Left ventricle myocardium inferior (tissue), 1 donor: ENCODE results near the gene DSE. TPM values are rescaled to one million over a fixed set of nuclear protein-coding genes. Genes with fewer than 3 reads are reported as not detected.
A peak's percentile ranks its signal among the peaks of the same experiment; 100 is the strongest.

ENCODE experiments used
- DNase-seq: peaks from one replicate; pipeline ENCODE4 v3.0.0-alpha.2; 2020
- H3K27ac ChIP-seq: fragments of 200-600 bp; replicated peaks from 2 replicates; pipeline ENCODE4 v1.8.0; 2021
- H3K27me3 ChIP-seq: fragments of 200-600 bp; 2 replicates; pipeline ENCODE4 v1.8.0; 2021; ENCODE audit warnings: low read depth
- H3K36me3 ChIP-seq: fragments of 200-600 bp; 2 replicates; pipeline ENCODE4 v1.8.0; 2021
- H3K4me1 ChIP-seq: fragments of 200-600 bp; 2 replicates; pipeline ENCODE4 v1.8.0; 2021
- H3K4me3 ChIP-seq: fragments of 200-600 bp; 2 replicates; pipeline ENCODE4 v1.8.0; 2021; ENCODE audit warnings: mild to moderate bottlenecking, moderate library complexity
- H3K9me3 ChIP-seq: fragments of 200-600 bp; replicated peaks from 2 replicates; pipeline ENCODE4 v1.8.0; 2021
- intact Hi-C: fragments of 100-400 bp; cut with micrococcal nuclease; formaldehyde crosslinking; loops from one replicate; pipeline ENCODE4 v1.11.0; 2022
- total RNA-seq: library from RNA; stranded (reverse); fragmentation: NEBNext Ultra II Directional; extraction: Animal tissue kit (Norgen Biotek cat#: 25700); gene quantifications from one replicate; pipeline ENCODE4 v1.2.1, GENCODE V29; 2021
- TF ChIP-seq, protein P1 (sequence below): fragments of 200-600 bp; IDR thresholded peaks from 2 replicates; pipeline ENCODE4 v1.8.0; 2021; ENCODE audit warnings: antibody characterized with exemption, mild to moderate bottlenecking, borderline replicate concordance
- donor health status: DM: no; HTN: yes; CAD: no; lungs with severe emphysema.

DSE gene
- total RNA-seq, 1 donor from 2014 or later = 14.0 TPM

DNA sequence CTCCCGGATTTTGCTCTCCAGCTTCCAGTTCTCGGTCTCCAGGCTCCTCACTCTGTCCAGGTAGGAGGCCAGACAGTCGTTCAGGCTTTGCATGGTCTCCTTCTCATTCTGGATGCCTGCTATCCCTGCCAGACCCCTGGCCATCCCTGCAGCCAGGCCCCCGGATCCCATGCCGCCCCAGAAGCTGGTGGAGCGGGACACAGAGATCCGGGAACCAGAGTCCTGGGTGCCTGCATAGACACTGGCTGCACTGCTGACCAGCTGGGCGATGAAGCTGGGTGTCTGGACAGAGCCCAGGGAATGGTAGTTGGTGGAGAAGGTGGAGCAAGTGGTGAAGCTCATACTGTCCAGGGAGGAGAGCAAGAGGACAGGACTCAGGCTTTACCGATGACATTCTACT is 87.5 kb downstream of the DSE start:
- Histone ChIP-seq H3K4me1 (peaks cover 14% of the 10 kb centered on the region), H3K36me3 (no peaks in the 10 kb centered on the region), H3K27ac (no peak overlapping the region), H3K4me3 (no peak overlapping the region), H3K9me3 (no peaks in the 10 kb centered on the region), H3K27me3 (no peaks in the 10 kb centered on the region)
- DNase-seq = no peak
- intact Hi-C loops = no loop called here
- TF ChIP-seq, protein P1, sequence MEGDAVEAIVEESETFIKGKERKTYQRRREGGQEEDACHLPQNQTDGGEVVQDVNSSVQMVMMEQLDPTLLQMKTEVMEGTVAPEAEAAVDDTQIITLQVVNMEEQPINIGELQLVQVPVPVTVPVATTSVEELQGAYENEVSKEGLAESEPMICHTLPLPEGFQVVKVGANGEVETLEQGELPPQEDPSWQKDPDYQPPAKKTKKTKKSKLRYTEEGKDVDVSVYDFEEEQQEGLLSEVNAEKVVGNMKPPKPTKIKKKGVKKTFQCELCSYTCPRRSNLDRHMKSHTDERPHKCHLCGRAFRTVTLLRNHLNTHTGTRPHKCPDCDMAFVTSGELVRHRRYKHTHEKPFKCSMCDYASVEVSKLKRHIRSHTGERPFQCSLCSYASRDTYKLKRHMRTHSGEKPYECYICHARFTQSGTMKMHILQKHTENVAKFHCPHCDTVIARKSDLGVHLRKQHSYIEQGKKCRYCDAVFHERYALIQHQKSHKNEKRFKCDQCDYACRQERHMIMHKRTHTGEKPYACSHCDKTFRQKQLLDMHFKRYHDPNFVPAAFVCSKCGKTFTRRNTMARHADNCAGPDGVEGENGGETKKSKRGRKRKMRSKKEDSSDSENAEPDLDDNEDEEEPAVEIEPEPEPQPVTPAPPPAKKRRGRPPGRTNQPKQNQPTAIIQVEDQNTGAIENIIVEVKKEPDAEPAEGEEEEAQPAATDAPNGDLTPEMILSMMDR = no peak

GRCh38 chr6:116459927-116460326 is 89.2 kb downstream of the DSE start:
- intact Hi-C loops = no loop called here

DNA sequence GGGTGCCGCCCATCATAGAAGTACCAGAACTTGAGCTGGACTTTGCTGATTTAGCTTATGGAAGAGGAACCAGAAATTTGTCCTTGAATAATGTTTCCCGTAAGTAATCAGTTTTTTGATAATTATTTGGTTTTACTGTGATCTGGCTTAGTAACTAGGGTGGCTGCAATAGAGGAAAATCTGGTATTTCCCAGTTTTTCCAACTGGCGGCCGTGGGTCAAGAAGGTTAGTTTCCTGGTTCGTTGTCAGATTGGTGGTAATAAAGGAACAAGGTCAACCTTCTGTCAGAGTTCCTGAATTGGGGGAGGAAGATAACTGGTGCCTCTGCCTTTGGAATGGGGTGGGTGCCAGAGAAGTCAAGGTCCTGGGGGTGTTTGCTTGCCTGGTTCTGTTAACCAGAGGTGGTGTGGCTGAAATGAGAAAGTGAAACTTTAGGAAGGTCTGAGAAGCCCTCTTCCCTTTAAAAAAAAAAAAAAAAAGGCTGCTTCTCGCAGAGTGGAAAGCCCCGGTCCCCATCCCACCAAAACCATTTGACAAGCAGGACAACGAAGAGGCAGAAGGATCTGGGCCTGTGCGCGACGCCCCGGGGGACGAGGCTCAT is 90.7 kb downstream of the DSE start, which contains the start of gene CALHM6:
CALHM6 (plus strand) TSS at position 45 of the 601 bp plus-strand sequence; CDS start at position 600, 555 bp downstream.
- H3K27ac ChIP-seq = peak within 1 kb of the TSS; percentile 50
- H3K4me3 ChIP-seq = peak within 1 kb of the TSS; percentile 70
- DNase-seq = no peak
- H3K4me1 ChIP-seq = peaks cover 14% of the 10 kb centered on the region
- no peaks in the 10 kb centered on the region for H3K9me3 ChIP-seq
- intact Hi-C loops = no loop called here
- no peaks in the 10 kb centered on the region for H3K27me3 ChIP-seq
- H3K36me3 ChIP-seq = no peaks in the 10 kb centered on the region
- TF ChIP-seq, protein P1 = no peak

More at GRCh38 chr6:116459927-116460326, 89.2 kb downstream of the DSE start:
- Histone ChIP-seq H3K4me3 (no peak overlapping the region), H3K36me3 (no peaks in the 10 kb centered on the region), H3K9me3 (no peaks in the 10 kb centered on the region), H3K4me1 (peaks cover 14% of the 10 kb centered on the region), H3K27ac (no peak overlapping the region), H3K27me3 (no peaks in the 10 kb centered on the region)
- no peak for DNase-seq
- TF ChIP-seq, protein P1 = no peak

GRCh38 chr6:116461932-116462885 is 91.5 kb downstream of the DSE start:
- peaks cover 19% of the 10 kb centered on the region for H3K4me1 ChIP-seq

GRCh38 chr6:116463301-116463700 is 92.6 kb downstream of the DSE start:
- Histone ChIP-seq H3K27ac (no peak overlapping the region), H3K27me3 (no peaks in the 10 kb centered on the region), H3K4me3 (no peak overlapping the region), H3K36me3 (no peaks in the 10 kb centered on the region), H3K9me3 (no peaks in the 10 kb centered on the region), H3K4me1 (peaks cover 22% of the 10 kb centered on the region)
- TF ChIP-seq, protein P1 = no peak
- intact Hi-C loops = no loop called here
- DNase-seq = no peak

More at GRCh38 chr6:116461932-116462885, 91.5 kb downstream of the DSE start:
- peak; percentile 51 for DNase-seq
- TF ChIP-seq, protein P1 = no peak
- intact Hi-C loops = no loop called here
- Histone ChIP-seq H3K27me3 (no peaks in the 10 kb centered on the region), H3K36me3 (no peaks in the 10 kb centered on the region), H3K9me3 (no peaks in the 10 kb centered on the region), H3K27ac (peak overlapping the region; percentile 50), H3K4me3 (peak overlapping the region; percentile 70)
